ENCODE results near the gene TCP11X1.
"Not testable (repeated sequence)": the region's sequence is repeated elsewhere in the genome, so short reads cannot be mapped to it uniquely, and the experiment has no call there.

The TCP11X1 gene

DNA sequence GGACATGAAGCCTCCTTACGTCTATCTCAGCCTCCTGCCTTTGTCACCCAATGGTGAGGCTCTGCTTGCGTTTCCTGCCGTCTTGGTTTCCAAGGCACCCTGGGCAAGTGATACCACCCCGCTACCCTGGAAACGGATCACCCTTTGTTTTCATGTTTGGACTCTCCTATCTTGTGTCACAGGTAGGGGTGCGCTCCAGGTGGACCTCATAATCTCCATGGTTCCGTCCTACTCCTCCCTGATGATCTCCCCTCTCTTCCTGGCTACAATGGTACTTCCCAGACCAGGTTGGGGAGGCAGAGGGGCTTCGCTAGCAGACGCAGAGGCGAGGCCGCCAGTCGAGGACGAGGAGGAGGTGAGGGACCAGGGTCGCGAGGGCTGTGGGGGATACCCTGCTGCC, at the start of gene TCP11X1:
TSS of gene TCP11X1 (plus strand) at position 316 of the 400 bp plus-strand sequence.
- not testable (repeated sequence) for ATAC-seq

DNA sequence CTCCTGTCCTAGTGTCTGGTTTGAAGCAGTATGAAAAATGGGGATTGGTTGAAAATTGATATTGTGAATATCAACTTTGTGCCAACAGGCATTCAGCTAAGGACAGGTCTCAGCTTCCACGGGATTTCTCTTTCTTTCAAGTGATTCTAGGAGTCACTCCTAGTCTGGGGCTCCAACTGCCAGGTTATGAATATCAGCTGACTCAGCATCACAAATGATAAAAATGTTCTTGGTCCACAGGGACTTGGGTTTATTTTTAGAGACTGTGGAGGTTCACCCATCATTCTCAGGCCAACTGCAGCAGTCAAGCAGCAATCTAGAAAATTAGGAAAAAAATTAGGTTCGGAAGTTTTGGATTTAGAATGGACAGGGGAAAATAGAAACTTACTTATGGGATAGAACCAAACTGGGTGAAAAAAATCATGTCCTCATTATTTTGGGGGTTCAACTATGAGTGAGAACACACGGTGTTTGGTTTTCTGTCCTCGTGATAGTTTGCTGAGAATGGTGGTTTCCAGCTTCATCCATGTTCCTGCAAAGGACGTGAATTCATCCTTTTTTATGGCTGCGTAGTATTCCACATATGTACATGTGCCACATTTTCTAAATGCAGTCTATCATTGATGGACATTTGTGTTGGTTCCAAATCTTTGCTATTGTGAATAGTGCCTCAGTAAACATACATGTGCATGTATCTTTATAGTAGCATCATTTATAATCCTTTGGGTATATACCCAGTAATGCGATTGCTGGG, 29.0 kb upstream of the TCP11X1 start:
- ATAC-seq: no peak

DNA sequence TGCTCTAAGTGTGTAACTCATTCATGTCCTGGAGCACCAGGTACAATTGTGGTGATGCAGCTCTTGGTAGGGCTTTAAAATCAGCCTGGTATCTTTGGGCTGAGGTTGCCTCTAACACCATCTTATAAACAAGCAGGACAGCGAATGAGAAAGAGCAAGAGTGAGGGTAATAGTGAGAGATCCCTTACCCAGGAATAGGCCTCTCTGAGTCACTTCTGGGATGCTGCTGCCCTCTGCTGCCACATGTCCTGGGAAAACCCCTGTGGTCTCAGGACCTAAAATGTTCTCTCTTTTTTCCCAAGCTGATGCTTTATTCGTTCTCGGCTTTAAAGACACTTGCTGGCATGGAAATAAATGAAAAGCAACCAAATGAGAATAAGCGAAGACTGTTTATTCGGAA, 7.2 kb upstream of the TCP11X1 start:
- not testable (repeated sequence) for ATAC-seq

DNA sequence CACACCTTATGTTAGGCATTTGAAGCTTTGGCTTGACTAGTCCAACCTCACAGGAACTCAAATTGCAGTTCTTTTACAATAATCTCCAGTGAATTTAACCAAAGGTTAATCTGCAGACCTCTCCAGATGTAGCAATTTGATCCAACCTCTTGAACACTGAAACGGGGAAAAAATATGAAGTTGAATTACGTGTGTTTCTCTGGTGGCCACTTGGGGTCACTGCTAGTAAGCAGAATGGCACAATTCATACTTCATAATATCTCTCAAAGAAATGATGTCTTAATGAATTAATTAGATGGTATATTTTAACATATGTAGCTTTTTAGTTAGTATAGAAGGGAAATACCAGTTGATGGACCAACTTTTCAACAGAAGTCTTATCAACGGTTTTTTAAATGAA, 1.4 kb downstream of the TCP11X1 start:
- ATAC-seq: not testable (repeated sequence)

DNA sequence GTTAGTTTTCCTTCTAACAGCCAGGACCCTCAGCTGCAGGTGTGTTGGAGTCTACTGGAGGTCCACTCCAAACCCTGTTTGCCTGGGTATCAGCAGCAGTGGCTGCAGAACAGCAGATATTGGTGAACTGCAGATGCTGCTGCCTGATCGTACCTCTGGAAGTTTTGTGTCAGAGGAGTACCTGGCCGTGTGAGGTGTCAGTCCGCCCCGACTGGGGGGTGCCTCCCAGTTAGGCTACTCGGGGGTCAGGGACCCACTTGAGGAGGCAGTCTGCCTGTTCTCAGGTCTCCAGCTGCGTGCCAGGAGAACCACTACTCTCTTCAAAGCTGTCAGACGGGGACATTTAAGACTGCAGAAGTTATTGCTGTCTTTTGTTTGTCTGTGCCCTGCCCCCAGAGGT, 20.6 kb downstream of the TCP11X1 start:
- not testable (repeated sequence) for ATAC-seq

DNA sequence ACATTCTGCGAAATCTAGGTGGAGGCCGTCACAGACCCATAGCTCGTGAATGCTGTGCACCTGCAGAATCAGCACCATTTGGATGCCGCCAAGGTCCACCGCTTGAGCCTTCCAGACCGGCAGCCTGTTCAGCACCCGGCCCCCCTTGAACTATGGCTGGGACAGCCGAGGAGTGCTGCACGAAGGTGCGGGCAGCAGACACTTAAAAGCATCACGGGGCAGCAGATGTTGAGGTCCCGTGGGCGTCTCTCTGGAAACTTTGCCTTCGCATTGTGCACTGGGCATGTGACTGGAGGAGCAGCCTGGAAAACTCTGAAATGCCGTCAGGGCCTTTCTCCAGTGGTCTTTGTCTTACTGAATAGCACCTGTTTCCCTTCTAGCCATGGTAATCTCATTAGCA, 25.2 kb downstream of the TCP11X1 start:
- not testable (repeated sequence) for ATAC-seq

DNA sequence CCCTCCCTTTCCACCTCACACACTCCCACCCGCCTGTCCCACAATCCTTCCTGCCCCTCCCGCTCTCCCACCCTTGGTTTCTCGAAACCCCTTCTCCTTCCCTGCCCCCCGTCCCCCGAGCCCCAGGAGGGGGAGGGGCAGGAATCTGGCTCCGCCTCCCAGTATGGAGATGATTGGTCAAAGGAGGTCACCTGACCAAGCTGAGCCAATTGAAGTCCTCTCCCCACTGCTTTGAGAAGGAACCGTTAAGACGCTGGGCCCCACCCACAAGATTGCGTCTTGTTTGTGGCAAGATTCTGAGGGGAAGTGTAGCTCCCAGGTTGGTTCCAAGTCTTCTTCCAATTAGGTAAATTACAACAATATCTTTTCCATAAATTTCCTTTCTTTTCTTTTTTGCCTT, 31.8 kb downstream of the TCP11X1 start, which contains the start of gene NXF2:
TSS of gene NXF2 (plus strand) at position 275 of the 400 bp plus-strand sequence. CDS start 59,912 bp downstream, outside the sequence.
- ATAC-seq: not testable (repeated sequence)

DNA sequence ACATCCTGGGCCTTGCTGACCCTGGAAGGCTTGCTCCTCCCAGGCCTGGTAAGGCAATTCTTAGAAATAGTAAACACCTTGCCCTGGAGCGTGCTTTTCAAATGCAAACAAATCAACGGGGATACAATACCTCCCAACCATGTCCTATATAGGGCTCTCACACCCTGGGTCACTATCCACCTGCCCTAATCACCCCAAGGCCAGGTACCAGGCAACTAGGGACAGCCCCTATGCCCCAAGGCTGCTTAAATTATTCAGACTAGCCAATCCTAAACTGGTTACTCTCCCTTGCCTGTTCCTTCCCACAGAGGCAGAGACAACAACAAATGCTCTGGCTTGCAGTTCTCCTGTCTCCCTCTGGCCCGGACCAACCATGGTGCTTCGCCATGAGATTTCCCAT, 57.1 kb downstream of the TCP11X1 start:
- ATAC-seq: not testable (repeated sequence)
